Measurements from ENCODE around the gene CDH4. TPM values are rescaled to one million over a fixed set of nuclear protein-coding genes. Genes with fewer than 3 reads are reported as not detected.

CDH4 gene
- total and polyA plus RNA-seq, 11 donors: 0.04 to 0.54 (median 0.08) TPM; not detected in 1

DNA sequence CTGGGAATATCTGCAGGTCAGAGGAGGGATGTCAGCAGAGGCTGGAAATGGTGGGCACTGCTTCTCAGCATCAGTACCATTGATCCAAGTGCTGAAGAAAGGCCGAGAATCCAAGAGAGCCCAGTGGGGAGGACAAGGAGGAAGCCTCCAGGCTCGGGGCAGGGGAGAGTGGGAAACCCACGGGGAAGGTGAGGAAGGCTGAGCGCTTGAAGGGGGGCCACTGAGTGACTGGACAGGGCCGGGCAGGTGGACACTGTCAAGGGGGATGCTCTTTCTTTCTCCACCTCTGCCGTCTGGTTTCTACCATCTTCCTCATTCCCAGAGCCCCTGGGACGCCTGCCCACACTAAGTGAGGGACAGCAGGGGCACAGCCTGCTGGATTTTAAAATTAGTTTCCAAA lies 335.0 kb downstream of the CDH4 start:
- intact Hi-C loops (cut with DNase I): loop anchor here in 1 of 10 donors (10.0 kb wide), 1 partner anchor 72 kb away; no protein-coding TSS in a partner anchor
- H3K4me3 ChIP-seq: no peak overlapping the region
- WGBS, 4 donors: 77 to 89% (median 81%) methylated on average over 7 of the region's 7 CpGs
- no peak for TF ChIP-seq POLR2A (IDR thresholded peaks at IDR 0.05)
- TF ChIP-seq, protein P1, sequence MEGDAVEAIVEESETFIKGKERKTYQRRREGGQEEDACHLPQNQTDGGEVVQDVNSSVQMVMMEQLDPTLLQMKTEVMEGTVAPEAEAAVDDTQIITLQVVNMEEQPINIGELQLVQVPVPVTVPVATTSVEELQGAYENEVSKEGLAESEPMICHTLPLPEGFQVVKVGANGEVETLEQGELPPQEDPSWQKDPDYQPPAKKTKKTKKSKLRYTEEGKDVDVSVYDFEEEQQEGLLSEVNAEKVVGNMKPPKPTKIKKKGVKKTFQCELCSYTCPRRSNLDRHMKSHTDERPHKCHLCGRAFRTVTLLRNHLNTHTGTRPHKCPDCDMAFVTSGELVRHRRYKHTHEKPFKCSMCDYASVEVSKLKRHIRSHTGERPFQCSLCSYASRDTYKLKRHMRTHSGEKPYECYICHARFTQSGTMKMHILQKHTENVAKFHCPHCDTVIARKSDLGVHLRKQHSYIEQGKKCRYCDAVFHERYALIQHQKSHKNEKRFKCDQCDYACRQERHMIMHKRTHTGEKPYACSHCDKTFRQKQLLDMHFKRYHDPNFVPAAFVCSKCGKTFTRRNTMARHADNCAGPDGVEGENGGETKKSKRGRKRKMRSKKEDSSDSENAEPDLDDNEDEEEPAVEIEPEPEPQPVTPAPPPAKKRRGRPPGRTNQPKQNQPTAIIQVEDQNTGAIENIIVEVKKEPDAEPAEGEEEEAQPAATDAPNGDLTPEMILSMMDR (IDR thresholded peaks at IDR 0.05): no peak
- peaks cover 0 to 8% (median 5%) of the 10 kb centered on the region in 12 donors for H3K9me3 ChIP-seq
- H3K36me3 ChIP-seq: no peaks in the 10 kb centered on the region
- H3K27me3 ChIP-seq: peaks cover 0 to 30% (median 7%) of the 10 kb centered on the region in 9 donors
- H3K4me1 ChIP-seq: peaks cover 0 to 10% (median 0%) of the 10 kb centered on the region in 12 donors
- DNase-seq (peak in 2 of 5 donors; percentile 11 to 12), ATAC-seq (no peak)
- H3K27ac ChIP-seq: no peak overlapping the region

DNA sequence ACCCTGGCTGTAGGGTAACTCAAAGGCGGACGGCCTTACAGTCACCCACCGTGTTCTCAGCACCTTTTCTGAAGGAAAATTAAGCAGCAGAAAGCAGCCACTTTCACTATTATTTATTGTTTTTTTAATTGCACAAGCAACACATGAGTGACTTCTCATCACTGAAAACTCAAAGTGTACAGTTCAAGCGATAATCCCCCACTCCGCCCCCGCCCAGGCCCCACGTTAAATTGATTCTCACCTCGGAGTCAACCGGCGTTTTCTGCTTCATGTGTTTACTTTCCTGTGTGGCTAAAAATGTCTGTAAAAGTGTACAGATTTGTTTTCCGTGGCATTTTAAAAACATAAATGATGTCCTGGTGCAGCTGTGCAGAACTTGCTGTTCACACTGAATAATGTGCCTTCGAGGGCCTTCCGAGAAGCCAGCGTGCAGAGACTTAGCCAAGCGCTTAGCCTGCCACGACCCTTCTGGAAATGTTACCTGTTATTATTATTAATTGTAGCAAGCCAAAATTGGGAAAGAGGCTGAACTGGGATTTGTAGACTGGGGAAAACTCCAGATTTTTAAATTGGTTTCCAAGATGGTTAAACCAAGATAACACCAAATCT lies 335.7 kb downstream of the CDH4 start:
- DNase-seq (peak in 2 of 5 donors; percentile 8 to 11), ATAC-seq (no peak)
- intact Hi-C loops (cut with DNase I): loop anchor here in 1 of 10 donors (10.0 kb wide), 1 partner anchor 73 kb away; no protein-coding TSS in a partner anchor
- 87 to 92% (median 90%) methylated on average over 16 of the region's 16 CpGs for WGBS, 4 donors
- H3K27me3 ChIP-seq: peaks cover 0 to 23% (median 4%) of the 10 kb centered on the region in 9 donors
- peaks cover 0 to 16% (median 9%) of the 10 kb centered on the region in 12 donors for H3K9me3 ChIP-seq
- H3K36me3 ChIP-seq: no peaks in the 10 kb centered on the region
- no peak overlapping the region for H3K4me3 ChIP-seq
- TF ChIP-seq POLR2A (IDR thresholded peaks at IDR 0.05): no peak
- TF ChIP-seq, protein P1 (IDR thresholded peaks at IDR 0.05): no peak
- peaks cover 0 to 10% (median 0%) of the 10 kb centered on the region in 12 donors for H3K4me1 ChIP-seq
- no peak overlapping the region for H3K27ac ChIP-seq

DNA sequence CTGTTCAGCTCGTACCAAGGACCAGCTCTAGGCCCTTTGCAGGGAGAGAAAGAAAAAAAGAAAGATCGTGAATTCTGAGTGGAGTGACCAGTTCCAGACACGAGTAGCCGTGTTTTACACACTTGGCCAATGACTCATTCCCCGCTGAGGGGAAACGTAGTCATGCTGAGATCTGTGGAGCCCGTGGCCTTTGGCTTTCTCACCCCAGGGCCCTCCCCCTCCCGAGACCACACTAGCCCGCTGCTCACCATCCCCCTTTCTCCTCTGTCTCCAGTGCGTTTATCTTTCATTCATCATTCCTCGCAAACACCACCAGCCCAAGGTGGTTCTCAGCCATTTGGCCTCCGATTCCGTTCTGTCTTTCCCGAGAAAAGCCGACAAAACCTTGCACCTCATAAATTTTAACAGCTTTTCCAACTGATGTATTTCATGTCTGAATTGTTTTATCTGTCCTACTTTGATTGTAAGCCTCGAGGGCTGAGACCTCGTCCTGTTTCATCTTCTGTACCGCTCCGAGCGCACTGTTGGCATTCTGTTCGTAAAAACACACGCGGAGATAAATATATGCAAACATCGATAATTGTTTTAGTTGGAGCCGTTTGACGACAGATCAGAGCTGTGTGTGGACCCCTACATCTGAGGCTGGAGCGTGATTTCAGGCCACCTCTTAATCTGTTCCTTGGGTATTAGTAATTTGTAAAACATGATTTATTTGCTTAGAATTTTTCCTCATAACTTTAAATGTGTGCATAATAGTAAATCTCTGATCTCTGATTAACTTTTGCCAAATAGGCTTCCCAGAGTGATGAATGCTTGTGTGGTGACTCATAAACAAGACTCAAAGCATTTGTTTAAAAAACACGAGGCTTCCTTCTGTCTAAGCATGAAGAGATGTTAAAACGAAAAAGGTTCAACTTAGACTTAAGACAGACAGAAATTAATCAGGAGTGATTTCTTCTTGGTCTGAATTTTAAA lies 336.6 kb downstream of the CDH4 start:
- Histone ChIP-seq H3K27ac (no peak overlapping the region), H3K36me3 (no peaks in the 10 kb centered on the region), H3K4me1 (peaks cover 0 to 10% (median 0%) of the 10 kb centered on the region in 12 donors), H3K4me3 (no peak overlapping the region), H3K9me3 (peaks cover 0 to 21% (median 9%) of the 10 kb centered on the region in 12 donors), H3K27me3 (peaks cover 0 to 21% (median 3%) of the 10 kb centered on the region in 9 donors)
- ATAC-seq (no peak), DNase-seq (peak in 1 of 5 donors; percentile 19)
- intact Hi-C loops (cut with DNase I): loop anchor here in 1 of 10 donors (10.0 kb wide), 1 partner anchor 74 kb away; no protein-coding TSS in a partner anchor
- 46 to 52% (median 48%) methylated on average over 29 of the region's 29 CpGs for WGBS, 4 donors
- TF ChIP-seq, protein P1 (IDR thresholded peaks at IDR 0.05): no peak
- no peak for TF ChIP-seq POLR2A (IDR thresholded peaks at IDR 0.05)
